GM18861 (cell line): Measurements from ENCODE around the gene TMEM107.

Experiments
- ATAC-seq: cut with Tn5 transposase; IDR thresholded peaks from one replicate; pipeline ENCODE4 v1.9.1; 2021; ENCODE audit not compliant: unreplicated experiment

The TMEM107 gene

DNA sequence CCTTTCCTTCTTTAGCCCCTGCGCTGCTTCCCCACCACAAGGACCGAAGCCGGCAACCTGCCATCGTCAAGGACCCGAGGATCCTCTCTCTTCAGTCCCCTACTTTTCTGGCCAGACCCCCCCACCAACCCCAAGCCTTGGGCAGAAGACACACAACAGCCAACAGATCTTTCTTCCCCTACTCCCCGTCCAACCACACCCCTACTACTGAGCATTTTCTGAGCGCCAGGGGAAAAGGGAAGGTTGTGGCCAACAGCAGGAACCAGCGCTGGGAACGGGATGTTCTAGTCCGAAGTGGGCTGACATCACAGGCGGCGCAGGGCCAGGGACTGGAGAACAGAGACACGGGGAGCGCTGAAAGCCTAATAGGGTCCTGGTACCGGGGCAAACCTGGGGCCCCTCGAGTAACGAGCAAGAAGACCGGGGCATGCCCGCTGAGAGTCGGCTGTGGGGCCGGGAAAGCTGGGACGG lies 24.5 kb downstream of the TMEM107 start:
- no peak for ATAC-seq

DNA sequence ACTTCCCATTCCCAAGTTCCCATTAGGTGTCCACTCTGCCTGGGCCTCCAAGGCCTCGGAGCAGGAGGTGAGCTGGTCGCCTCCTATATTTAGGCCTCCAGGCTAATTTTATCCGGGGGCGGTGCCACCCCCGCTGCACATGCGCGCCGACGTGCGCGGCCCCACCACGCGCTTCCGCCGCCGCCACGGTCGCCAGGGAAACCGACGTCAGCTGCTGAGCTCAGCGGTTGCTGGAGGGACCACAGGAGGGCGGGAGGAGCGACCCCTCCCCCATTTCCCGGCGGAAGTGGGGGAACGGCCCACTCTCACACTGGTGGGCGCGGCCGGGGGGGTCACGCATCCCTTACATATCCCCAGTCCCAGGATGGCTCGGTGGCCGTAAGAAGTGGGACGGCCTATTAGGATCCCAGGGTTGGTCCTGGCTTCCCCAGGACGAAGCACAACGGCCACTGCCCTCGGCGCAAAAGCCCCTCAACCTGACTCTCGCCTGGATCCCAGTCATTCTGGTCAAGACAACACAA lies 25.0 kb downstream of the TMEM107 start:
- ATAC-seq = peak; percentile 40

DNA sequence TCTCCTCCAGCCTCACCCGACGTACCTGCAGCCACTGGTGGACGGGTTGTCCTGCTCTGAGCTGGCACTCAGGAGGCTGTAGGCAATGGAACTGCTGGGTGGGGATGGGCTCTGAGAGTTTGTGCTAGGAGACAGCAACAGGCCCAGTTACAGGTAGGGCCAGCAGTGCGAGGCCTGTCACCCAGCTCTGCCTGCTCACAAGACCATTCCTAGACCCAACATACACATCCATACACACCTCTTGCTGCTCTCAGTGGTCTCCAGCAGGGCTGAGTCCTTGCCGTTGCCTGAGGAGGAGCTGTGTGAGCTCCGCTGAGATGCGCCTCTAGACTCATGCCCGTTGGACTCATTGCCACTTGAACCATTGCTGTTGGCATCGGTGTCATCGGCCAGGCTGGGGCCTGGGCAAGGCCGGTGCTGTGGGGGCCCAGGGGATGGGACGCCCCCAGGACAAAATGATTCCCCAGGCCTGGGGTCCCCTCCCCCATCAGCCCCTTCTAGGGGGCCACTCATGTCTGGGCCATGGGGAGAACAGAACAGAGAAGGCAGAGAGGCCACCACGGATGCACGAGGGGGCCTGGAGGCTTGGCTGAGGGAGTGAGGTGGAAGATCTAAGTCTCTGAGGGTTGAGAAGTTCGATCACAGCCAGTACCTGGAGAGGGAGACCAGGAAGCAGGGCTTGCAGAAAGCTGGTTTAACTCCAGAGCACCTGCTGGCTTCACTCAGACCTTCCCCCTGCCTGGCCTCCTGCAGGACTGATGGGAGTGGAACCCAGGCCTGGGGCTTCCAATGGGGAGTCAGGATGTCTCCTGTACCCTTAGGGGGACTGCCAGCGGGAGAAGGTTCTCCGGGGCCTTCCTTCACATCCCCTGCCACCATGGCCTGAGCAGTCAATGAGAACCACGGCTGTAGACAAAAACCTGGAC lies 25.7 kb downstream of the TMEM107 start:
- ATAC-seq = no peak

DNA sequence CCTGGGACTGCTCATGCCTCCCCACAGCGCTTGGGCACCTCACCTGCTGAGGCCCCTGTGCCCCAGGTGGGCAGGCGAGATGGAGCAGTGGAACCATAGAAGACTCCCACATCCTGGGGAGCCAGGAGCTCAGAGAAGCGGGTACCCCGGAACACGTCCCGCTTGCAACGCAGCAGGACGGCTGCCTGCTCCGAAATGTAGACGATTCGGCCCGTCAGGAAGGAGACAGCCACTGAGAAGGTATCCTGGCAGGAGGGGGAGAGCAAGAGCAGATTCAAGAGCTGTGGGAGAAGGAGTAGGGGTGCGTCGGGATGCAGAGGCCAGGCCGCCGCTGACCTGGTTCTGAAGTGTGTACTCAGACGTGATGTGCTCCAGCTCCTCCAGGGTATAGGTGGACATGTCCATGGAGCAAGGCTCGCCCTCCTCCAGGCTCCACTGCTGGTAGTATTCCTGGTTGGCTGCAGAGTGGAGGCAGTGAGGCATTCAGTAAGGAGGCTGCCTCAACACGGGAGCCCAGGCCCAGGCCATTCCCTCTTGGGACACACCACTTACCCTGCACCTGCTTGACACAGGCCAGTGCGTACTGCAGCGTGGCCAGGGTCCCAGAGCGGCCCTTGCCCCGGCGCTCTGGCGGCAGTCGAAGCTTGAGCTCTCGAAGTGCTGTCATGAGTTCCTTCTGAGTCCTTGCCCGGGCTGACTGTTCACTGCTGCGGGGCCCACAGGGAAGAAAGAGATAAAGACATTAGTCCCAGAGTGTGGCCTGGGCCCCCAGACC lies 26.6 kb downstream of the TMEM107 start:
- no peak for ATAC-seq

DNA sequence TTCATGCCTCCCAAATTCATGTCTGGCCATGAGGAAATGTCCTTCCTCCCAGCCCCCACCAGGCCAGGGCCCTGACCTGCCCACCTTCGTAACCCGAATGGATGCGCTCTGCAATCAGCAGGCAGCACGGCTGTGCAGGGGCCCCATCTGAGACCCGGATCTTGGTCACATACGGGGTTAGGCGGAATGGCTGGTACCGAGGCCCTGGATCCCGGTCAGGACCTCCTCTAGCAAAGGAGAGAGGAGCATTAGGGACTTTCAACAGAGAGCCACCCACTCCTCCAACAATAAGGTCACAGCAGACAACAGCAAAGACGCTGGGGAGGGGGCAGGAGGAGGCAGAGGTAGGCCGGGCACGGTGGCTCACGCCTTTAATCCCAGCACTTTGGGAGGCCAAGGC lies 27.6 kb downstream of the TMEM107 start:
- ATAC-seq = no peak

DNA sequence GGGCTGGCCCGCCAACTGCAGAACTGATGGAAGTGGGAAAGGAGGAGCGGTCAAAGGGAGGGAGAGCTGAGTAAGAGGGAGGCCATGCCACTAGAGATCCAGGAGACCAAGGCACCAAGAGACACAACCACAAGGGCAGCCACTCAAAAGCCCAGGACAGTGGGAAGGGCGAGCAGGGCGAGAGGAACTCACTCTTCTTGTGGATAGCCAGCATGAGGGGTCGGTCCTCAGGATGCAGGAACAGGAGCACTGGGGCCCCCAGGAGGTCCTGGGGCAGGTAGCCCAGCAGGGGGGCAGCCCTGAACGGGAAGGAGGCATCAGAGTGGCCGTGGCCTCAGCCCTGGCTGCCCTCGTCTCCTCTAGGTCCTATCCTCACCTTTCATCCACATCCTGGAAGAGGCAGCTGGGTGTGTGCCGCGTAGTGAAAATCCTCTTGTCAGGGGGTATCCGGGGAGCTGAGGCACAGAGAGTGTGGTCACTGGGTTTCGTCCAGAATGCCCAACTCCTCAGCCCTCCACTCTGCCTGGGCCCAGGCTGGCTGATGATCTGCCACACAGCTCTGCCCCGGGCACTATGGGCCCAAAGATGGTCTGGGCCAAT lies 28.3 kb downstream of the TMEM107 start:
- ATAC-seq = no peak

DNA sequence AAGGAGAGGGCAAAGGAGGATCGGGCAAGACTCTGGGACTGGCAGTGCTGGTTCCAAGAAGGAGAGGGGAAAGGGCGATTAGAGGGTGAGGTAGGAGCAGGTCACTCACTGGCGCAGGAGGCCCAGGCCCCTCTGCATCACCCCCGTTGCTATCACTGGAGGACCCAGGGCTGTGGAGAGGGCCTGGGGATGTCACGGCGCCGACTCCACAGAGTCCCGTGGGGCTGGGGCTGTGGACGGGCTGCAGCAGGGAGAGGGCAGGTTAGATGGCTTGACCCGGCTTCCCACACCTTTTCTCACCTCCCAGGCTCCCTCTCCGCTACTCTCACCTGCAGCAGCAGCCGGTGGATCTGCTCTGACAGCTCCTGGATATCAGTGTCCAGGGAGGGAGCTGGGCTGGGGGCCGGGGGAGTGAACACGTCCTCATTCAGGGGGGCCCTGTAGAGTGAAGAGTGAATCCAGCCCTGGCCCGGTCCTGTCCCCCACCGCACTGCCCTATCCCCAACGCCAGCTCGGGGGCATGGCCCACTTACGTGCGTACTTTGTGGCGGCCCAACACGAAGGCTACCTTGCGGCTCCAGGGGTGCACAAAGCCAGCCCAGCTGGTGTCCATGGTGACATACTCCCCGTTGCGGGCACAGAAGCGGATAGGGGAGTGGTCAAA lies 28.9 kb downstream of the TMEM107 start:
- ATAC-seq = no peak

DNA sequence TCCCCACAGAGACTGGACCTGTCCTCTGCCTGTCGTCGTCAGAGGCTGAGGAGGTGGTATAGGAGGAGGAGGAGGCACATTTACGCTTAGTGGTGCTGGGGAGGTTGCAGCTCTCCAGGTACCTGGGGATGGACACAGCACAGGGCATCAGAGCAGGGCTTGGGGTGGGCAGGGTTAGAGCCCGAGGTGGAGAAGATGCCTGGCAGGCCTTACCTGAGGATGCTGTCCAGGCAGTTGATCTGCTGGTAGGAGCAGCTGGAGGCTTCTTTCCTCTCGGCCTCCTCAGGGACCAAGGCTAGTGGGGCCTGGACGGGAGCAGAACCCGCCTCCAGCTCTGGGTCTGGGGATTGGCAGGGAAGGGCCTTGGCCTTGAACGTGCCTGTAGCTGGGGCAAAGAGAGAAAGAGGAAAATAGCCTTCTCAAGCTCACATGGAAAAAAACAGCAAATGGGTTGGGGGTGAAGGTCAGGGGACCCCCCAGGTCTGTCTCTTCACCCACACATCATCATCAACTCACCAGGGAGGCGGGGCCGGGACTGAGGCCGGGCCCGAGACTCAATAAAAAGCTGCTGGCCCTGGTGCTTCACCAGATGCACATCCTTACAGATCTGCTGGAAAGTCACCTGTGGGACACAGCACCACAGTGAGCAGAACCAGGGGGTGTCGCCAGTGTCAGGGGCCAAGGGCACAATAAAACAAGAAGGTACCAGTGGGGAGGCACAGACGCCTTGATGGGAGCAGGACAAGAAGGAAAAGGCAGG lies 29.6 kb downstream of the TMEM107 start:
- no peak for ATAC-seq

DNA sequence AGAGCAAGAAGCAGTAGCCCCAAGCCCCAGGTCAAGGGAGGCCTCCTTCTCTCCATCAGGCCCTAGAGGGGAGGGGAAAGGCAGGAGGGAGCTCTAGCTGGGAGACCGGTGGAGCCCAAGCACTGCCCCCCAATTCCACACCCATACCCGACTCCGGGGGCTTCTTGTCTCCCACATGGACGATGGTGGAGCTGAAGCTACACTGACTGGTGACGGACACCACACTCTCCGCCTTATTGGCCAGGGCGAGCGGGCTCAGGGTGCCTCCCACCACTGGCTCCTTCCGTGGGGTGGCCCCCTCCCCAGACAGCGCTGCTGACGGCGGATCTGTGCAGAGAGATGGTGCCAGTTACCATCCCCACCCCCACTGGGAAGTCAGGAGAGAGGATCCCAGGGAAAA lies 30.4 kb downstream of the TMEM107 start:
- ATAC-seq = no peak

DNA sequence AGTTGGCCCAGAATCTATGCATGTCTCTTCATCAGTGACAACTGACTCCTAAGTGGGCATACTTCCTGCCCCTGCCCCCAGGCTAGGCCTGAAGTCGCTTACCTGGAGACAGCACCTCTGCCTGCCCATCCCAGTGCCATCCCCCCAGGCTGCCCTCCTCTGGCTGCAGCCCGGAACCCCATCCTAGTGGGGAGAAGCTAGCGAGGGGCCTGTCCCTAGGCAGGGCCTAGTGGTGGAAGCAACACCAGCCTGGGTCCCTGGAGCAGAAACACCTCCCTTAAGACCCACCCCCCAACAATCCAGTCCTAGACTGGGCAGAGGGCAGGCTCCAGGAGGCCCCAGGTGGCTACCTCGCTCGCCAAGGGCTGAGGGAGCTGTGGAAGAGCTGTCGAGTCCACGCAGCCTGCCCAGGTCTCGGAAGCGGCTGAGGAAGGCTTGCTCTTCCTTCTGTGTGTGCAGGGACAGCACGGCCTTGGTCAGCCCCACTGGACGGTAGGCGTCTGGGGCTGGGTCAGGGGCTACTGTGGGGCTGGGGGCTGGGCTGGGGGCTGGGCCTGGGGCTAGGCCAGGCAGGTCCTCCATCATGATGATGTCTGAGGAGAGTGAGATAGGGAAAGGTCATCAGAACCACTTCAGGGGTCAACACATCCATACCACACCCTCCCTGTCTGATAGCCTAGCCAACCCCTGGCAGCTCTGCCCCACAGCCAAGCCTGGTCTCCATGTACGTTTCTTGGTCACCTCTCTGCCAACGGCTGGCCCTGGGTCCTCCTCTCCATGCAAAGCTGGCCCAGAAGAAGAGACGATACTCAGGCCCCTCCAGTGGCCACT lies 31.6 kb downstream of the TMEM107 start:
- no peak for ATAC-seq

DNA sequence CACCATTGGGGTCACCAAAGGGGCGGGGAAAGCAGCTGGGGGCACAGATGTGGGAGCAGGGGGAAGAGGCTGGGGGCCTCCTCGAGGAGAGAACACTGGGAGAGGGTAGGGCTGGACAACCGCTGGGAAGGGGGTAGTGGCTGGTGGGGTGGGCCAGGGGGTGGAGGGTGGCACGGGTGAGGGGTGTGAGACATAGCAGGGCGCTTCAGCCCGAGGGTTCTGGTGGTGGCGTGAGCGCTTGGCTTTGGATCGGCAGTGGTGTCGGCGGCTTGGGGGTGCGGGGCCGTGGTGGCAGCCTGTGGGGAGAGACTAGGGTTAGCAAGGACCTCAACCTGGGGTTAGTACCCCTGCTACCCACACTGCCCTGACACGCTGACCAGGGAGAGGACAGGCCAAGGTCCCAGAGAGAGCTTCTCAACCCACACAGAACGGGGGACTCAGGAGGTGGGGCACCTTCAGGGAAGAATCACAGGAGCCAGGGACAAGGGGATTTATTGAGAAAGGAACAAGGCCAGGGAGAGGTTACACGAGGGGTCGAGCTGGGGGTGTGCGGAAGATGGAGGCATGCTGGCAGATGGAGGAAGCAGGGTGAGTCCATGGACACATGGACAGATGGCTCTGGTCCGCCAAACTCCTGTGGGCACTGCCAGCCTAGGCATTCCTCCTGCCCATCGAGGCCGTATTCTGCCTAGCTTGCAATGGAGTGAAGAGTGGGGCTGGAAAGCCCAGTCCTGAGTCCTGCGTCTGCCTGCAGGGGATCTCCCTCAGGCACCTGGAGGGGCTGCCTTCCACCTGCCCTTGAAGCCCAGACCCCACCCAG lies 32.4 kb downstream of the TMEM107 start:
- ATAC-seq = no peak

DNA sequence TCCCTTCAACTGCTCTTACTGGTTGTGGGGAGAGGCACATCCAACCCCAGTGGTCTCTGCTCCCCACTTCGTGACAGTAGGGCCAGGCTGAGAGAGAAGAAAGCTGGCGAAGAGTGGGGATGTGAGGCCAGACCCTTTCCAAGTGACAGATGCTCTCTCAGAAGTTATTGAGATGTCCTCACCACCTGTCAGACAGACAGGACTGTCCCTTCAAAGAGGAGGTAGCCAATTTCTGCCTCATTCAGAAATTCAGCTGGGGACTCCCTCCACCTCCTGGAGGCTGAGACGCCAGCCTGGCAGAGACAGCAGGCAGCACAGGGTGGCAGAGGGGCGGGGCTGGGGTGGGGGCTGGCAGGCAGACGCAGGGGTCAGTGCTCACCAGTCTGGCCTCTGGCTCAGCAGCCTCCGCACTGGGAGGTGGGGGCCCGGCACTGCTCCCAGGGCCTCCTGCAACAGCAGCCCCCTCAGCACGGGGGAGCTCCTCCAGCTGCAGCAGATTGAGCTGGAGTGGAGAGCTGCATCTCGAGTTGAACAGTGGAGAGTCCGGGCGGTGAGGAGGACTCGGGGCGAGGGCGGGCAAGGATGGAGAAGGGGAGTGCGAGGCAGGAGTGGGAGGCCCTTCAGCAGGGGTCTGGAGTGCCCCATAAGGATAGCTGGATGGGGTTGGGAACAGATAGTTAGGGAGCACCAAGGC lies 33.1 kb downstream of the TMEM107 start:
- ATAC-seq = no peak

DNA sequence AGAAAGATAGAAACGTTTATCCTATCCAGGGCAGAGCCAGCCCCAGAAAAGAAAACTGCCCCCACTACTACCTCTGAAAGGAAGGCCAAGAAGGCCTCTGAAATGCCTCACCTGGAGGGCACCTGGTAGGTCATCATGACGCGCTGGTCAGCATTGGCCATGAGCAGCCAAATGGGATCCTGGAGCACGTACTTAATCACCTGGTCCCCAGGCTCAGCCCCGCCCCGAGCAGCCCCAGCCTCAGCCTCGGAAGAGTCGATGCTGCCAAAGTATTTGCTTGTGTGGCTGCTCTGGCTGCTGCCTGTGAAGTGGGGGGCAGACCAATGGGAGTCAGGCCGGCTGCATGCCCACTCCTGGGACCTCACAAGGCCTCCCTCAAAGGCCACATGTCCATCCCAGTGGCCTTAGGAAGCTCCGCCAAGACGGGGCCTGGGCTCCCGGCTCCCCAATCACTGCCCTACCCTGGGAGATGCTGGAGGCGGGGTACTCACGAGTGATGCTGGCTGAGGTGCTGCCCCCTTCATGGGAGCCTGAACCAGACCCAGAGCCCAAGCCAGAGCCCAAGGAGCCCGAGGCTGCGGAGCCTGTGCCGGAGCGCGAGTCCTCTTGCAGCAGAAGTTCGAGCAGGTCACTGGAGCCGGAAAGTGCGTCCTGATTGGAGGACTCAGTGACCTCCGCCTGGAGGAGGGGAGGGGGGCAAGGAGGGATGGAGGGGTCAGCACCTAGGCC lies 33.9 kb downstream of the TMEM107 start:
- ATAC-seq = no peak

DNA sequence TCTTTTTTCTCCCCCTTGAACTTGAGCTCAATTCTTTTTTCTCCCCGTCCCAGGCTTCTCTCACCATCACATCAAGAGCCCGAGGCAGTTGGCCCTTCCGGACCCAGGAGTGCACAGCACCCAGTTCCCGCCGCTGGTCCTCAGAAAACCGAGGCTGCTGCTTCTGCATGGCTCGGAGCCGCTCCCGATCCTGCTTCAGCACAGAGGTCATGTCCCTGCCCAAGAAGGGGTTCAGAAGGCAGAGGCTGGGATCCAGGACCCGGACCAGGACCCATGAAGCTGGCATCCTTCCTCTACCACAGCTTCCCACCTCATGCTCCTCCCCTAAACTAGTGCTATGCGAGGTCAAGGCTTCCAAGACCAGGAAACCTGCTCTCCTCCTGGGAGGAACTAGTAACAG lies 34.4 kb downstream of the TMEM107 start:
- ATAC-seq = no peak

DNA sequence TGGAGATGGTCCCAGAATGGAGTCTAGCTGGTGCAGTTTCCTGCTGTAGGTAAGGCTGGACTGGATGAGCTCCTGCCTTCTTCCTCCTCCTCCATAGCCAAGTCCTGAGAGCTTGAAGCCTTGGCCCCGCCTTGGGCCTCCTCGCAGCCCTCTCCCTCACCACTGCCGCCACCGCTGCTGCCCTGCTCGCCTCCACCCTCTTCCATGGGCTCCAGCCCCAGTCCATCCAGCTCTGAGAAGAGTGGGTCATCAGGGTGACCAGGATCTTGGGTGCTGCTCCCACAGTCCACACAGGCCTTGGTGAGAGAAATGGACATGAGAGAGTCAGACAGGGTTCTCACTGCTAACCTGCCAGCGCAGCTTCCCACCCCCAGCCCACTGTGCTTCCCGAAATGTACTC lies 35.1 kb downstream of the TMEM107 start:
- ATAC-seq = no peak

DNA sequence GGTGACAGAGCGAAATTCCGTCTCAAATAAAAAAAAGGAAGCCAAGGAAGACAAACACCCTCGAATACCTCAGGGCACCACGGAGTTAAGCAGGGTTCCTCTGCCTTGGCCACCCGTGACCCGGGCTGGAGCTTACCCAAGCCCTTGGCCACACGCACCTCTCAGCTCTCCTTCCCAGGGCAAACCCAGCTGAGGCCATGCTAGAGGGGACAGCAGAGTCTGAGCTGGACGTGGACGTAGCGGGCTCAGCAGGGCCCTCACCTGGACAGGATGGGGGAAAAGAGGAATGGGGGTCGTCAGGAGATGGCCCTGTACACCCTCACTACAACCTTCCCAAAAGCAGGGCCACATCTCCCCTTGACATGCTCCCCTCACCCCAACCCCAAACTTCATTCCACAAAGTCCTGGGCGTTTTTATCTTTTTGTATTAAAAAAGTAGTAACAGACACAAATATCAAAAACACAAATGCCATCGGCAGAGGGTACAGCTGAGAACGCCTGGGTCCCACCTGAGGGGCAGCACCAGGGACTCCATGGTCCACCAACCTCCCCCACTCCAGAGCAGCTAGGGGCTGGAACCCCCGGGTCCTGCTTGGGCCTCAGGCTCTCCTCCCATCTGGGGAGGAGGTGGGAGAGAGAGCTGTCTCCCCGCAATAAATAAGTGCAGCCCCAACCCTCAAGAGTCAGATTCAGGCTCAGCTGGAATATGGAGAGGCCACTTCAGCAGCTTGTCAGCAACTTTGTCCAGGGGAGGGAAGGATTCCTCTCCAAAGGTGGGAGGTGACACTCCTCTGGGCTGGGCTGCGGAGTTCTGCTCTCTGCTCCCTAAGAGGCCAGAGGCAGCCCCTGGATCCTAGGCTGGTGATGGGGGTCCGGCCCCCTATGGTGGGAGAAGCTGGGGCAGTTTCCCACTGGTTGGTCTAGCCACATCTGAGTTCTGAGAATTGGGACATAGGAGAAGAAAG lies 35.8 kb downstream of the TMEM107 start:
- no peak for ATAC-seq
